Astrocyte of the cerebellum (primary cell): ENCODE results near the gene PSMC4.

Experiments
- DNase-seq: peaks from one replicate; pipeline ENCODE4 v3.0.0-alpha.2; 2011; ENCODE audit warnings: low read depth
- H3K4me3 ChIP-seq: 2 replicates; pipeline ENCODE4 v1.5.1; 2011; ENCODE audit warnings: mild to moderate bottlenecking, low read depth, low read length, moderate library complexity
- CTCF ChIP-seq: IDR thresholded peaks from 2 replicates; pipeline ENCODE4 v1.5.1; 2012; ENCODE audit warnings: low read length, low read depth, moderate library complexity, mild to moderate bottlenecking; ENCODE audit errors: missing control alignments
- in situ Hi-C: cut with HindIII; loops from 2 replicates; pipeline ENCODE4 v1.10.0; 2017; ENCODE audit warnings: low sequenced_read_pairs

The PSMC4 gene

GRCh38 chr19:39927524-39928356 lies 43.2 kb upstream of the PSMC4 start:
- no peak for DNase-seq
- in situ Hi-C loops, result no loop called here
- no peak overlapping the region for H3K4me3 ChIP-seq
- no peak for TF ChIP-seq CTCF

GRCh38 chr19:39928357-39928725 lies 42.6 kb upstream of the PSMC4 start:
- in situ Hi-C loops, result no loop called here
- H3K4me3 ChIP-seq, result no peak overlapping the region
- TF ChIP-seq CTCF, result no peak
- DNase-seq, result no peak

DNA sequence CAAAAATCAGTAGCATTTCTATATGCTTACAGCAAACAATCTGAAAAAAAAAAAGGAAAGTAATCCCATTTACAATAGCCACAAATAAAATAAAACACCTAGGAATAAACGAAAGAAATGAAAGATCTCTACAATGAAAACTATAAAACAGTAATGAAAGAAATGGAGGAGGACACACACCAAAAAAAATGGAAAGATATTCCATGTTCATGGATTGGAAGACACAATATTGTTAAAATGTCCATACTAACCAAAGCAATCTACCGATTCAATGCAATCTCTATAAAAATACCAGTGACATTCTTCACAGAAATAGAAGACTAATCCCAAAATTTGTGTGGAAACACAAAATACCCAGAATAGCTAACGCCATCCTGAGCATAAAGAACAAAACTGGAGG lies 41.2 kb upstream of the PSMC4 start:
- DNase-seq, result no peak
- no peak for TF ChIP-seq CTCF
- in situ Hi-C loops, result no loop called here
- H3K4me3 ChIP-seq, result no peak overlapping the region

GRCh38 chr19:39934584-39935363 lies 36.2 kb upstream of the PSMC4 start, which contains the start of gene FCGBP:
Gene FCGBP (minus strand): TSS chr19:39934634.
- no peak for DNase-seq
- in situ Hi-C loops, result no loop called here
- no peak for TF ChIP-seq CTCF
- H3K4me3 ChIP-seq, result no peak within 1 kb of the TSS

GRCh38 chr19:39935364-39935661 lies 35.7 kb upstream of the PSMC4 start:
- H3K4me3 ChIP-seq, result no peak overlapping the region
- TF ChIP-seq CTCF, result no peak
- in situ Hi-C loops, result no loop called here
- DNase-seq, result no peak

DNA sequence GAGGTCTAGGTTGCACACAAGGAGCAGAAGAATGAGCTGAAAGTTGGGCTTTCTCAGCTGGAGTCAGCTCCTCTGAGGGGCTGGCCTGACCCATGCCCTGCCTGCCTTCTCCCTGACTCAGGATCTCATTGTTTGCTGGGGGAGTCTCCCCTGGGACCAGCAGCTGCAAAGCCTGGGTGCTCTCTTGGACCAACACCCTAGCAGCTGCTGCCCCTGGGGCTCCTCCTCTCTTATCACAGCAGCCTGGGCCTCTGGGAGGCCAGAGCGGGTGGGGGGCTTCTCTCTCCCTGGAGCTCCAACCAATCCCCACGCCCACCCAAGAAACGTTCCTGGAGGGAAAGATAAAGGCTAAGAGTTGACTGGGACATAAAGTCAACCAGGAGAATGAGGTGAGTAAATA lies 34.9 kb upstream of the PSMC4 start:
- in situ Hi-C loops, result no loop called here
- no peak for DNase-seq
- TF ChIP-seq CTCF, result no peak
- H3K4me3 ChIP-seq, result no peak overlapping the region
